HG03196 (cell line): ENCODE data around the gene SLC22A15.
A peak's percentile ranks its signal among the peaks of the same experiment; 100 is the strongest.
"Not testable (repeated sequence)": the region's sequence is repeated elsewhere in the genome, so short reads cannot be mapped to it uniquely, and the experiment has no call there.

Experiments
- ATAC-seq: cut with Tn5 transposase; IDR thresholded peaks from one replicate; pipeline ENCODE4 v1.9.1; 2021; ENCODE audit not compliant: unreplicated experiment

SLC22A15 gene

DNA sequence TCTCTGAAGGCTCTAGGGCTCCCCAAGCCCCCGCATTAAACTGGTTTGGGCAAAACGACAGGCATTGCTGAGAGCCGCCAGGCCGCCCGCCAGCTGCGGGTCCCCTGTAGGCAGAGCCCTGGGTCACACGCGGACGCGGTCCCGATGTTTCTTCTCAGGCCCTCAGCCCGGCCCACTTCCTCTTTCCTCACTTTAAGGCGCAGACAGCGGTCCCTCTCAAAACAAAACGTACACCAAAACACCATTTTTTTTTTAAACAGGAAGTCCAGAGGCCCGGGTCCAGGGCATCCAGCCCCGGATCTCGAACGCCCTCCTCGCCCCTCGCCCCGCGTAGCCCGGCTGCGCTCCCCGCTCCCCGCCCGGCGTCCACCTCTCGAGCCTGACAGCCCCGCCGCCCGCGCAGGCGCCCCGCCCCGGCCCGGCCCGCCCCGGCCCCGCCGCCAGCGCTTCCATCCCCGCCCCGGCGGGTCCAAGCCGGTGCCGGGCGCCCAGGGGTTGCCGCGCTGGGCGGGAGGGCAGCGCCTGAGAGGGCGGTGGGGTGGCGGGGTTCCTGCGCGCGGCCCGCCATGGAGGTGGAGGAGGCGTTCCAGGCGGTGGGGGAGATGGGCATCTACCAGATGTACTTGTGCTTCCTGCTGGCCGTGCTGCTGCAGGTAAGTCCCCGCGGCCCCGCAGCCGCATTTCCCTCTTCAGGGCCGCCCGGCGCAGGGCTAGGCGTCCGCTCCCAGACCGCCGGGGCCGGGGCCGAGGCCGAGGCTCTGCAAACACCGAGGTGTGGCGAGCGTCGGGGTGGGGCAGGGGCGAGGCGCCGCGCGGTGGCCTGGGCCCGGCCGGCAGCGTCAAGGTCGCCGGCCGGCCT lies at the start of gene SLC22A15:
TSS of gene SLC22A15 (plus strand) at position 452 of the 859 bp plus-strand sequence. CDS start at position 567, 115 bp downstream.
- peak; percentile 73 for ATAC-seq

DNA sequence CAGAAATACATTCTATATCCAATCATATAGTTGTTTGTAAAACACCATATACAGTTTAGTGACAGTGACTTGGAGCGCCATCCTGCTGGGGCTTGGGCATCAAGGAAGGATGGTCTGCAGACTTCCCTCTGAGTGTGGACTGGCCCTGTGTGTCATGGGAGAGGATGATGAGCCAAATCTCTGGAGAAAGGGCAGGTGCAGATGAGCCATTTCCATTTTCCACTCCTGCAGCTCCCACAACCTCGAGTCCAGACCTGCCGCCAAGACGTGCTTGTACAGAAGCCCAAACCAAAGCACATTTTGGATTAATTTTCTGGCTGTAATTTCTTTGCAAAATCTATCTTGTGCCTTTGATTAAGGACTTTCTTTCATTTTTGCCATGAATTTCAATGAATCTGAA lies 48.3 kb upstream of the SLC22A15 start:
- no peak for ATAC-seq

DNA sequence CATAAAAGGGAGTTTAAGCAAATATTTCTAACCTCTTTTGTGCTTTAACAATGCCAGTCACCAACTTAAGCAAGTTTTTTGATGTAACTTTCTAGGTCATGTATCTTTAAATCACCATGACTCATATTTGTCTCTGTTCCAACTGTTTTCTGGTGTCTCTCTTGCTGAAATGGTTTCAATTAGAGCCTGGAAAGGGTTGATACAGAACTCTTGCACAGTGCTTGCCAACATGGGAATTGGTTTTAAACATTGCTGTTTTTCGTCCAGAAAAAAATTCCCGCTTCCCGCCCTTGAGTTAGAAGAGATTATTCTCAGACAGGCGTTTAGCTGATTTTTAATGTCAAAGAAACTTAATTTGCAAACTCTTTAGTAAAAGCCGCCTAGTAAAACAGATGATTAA lies 46.4 kb upstream of the SLC22A15 start:
- ATAC-seq, result no peak

DNA sequence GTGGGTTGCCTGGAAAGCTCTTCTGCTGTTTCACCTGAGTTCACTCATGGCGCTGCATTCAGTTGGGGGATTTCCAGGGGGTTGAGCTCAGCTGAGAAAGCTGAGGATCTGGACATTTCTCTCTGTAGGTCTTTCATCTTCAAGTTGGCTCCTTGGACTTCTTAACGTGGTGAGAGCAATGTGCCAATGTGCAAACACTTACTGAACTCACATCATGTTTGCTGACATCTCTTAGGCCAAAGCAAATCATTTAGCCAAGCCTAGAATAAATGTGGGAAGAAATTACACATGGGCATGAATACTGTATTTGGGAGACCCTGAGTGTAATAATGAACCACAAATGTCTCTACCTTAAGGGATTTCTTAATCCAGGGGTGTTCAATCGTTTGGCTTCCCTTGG lies 42.7 kb upstream of the SLC22A15 start:
- ATAC-seq, result no peak

DNA sequence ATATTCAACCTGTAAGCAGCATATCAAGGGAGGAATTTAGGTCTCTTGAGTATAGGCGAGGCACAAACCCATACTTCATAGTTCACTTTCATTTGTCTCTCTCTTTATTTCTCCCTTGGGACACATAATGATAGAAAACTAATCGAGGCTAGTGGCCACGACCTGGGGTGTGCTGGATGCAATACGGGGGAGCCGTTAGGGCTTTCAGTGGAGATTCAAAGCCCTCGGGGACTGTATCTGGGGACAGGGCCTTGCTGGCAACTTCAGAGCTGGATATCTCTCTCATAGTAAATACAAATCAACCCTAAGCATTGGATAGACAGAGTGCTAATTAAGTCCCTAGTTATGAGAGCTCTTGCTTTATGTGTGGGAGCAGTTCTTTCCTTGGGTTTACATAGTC lies 36.9 kb upstream of the SLC22A15 start:
- ATAC-seq, result no peak

DNA sequence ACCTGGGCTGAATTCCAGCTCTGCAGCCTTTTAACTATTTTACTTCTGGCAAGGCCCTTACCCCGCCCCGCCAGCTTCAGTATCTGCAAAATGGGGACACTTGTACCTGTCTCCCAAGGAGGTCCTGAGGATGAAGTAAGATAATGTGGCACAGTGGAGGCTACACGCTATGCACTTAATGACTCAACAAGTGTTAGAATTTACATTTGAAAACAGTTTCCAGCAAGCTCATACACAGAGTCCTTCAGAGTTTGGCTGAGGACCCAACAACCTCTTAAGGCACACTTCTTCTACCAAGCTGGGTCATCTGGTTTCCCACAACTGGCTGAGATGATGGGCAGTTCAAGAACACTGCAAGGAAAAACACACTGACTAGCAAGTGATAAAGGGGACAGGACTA lies 30.2 kb upstream of the SLC22A15 start:
- ATAC-seq, result no peak

DNA sequence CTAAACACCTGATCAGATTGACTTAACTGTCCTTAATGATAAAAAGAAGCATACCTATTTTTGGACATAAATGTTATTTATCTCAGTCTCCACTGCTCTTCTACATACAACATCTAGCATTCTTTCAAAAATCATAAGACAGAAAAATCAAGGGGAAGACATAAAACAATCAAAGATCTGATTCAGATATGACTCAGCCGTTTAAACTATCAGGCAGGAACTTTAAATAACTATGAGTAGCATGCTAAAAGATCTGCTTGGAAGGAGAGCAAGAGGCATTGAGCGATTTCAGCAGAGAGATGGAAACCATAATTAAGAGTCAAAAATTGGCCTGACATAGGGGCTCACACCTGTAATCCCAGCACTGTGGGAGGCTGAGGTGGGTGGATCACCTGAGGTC lies 27.2 kb upstream of the SLC22A15 start:
- no peak for ATAC-seq

DNA sequence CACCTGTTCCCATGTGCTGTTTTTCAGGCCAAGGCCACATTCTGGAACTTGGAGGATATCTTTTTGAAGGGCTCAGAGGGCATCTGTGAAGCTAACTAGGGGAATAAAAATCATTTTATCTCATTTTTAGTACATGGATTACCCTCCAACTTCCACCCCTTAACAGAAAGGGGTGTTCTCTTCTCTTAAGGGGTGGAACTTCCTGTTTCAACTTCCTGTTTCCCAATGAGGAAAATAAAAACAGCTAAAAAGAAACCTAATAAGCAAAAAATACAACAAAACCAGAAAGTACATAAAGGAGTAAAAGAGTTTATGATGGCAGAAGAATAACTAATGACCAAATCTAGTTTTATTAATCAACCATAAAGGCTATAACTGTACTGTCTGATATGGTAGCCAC lies 24.8 kb upstream of the SLC22A15 start:
- ATAC-seq, result no peak

DNA sequence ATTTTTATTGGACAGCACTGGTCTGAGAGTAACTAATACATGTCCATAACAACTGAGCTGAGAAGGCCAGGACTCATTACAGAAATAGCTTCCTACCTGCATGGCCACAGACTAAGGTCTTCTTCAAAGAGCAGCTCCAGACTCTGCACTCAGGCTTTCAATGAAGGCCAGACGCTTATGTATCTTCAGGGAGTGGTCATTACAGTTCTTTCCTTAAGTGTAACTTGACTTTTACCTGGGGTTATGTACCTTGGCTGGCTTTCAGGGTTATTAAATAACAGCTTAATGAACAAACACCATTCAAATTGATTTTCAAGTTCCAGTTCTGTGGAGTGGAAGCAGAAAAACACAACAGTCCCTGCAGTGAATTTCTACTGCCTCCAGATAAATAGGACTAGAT lies 23.8 kb upstream of the SLC22A15 start:
- ATAC-seq, result no peak

DNA sequence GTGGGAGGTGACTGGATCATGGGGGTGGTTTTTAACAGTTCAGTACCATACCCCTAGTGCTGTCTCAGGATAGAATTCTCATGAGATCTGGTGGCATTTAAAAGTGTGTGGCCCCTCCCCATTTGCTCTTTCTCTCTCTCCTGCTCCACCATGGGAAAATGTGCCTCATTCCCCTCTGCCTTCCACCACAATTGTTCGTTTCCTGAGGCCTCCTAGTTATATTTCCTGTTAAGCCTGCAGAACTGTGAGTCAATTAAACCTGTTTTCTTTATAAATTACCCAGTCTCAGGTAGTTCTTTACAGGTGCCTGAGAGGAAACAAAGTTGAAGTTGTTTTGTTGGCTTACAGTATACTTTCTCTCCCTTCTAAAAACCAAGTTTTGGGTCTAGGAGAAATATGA lies 23.1 kb upstream of the SLC22A15 start:
- no peak for ATAC-seq

DNA sequence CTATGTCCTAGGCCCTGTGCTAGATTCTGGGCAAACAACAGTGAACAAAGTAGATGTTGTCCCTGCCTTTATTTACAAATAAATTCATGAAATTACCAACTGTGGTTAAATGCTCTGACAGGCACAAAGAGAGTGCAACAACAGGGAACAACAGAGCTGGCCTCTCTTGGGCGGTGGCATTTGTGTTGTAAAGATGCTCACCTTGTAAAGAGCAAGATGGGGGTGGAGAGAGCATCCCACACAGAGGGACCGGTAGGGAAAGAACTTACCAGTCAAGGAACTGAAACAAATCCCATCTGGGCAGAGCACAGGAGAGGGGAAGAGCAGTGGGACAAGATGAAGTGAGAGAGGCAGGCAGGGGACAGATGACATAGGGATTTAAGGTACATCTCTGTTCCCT lies 21.6 kb upstream of the SLC22A15 start:
- ATAC-seq, result no peak

DNA sequence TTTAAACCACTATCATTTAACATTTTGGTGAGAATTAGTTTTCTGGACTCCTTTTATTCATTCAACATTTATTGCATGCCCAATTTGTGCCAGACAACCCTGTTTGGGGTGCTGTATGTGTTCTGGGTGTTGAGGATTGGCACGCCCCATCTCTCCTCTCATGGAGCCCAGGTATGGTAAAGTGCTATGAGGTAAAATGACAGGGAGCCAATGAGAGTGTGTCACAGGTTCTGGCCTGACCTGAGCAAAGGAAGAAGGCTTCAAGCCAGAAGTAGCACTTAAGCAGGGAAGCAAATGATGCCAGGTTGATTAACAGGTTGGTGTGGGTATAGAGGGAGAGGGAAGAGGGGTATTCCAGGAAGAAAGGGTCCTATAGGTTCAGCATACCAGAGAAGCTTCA lies 21.1 kb upstream of the SLC22A15 start:
- no peak for ATAC-seq

DNA sequence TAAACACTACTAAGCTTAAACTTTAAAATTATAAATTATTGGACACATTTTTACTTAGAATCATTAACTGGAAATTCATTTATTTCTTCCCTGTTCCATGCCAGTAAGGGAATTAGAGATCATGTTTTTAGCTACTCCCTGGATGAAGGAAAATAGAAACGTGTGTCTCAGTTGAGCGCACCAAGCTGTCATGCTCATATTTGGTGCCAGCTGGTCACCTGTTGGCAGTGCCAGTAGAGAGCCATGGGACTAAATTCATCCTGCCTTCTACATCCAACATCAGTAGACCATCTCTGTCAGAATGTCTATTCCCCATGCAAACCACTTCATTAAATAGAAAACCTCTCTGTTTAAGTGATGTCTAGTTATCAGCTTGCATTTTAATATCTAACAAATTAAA lies 17.4 kb upstream of the SLC22A15 start:
- ATAC-seq, result no peak

DNA sequence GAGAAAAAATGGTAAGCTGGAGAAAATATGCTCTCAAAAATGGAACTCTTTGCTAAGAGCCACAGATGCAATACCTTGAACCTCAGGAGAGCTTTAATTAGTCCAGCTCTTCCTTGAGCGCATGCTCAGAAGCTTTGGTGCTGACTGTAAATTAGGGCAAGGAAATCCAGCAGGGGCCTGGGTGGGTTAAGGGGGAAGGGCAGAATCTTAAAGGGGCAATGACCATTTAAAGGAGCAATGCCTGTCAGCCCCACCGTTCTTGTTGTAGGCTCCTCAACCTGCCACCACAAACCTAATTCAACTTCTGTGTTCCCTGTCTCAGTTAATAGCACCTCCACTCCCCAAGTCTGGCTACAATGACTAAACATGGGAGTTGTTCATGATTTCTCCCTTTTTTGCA lies 6.8 kb upstream of the SLC22A15 start:
- ATAC-seq, result no peak

DNA sequence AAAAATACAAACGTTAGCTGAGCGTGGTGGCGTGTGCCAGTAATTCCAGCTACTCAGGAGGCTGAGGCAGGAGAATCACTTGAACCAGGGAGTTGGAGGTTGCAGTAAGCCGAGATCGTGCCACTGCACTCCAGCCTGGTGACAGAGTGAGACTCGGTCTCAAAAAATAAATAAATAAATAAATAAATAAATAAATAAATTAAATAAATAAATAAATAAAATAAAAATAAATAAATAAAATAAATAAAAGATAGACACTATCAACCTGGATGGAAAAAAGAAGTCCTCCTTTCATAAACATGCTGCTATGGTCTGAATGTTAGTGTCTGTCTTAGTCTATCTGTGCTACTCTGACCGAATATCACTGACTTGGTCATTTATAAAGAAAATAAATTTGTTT lies 4.5 kb upstream of the SLC22A15 start:
- ATAC-seq, result not testable (repeated sequence)

DNA sequence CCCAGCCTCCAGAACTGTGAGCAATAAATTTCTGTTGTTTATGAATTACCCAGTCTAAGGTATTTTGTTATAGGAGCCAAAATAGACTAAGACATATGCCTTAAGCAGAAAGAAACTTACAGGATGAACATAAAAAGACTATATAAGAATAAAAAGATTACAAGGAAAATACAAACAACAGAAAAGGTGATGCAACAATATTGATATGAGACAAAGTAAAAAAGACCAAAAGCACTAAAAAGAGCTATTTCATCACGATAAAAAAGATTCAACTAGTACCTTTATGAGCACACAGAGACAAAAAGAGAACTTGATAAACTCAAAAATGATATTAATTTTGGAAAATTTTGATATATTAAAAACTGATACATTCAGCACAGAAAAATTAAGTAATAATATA lies 3.2 kb upstream of the SLC22A15 start:
- no peak for ATAC-seq

DNA sequence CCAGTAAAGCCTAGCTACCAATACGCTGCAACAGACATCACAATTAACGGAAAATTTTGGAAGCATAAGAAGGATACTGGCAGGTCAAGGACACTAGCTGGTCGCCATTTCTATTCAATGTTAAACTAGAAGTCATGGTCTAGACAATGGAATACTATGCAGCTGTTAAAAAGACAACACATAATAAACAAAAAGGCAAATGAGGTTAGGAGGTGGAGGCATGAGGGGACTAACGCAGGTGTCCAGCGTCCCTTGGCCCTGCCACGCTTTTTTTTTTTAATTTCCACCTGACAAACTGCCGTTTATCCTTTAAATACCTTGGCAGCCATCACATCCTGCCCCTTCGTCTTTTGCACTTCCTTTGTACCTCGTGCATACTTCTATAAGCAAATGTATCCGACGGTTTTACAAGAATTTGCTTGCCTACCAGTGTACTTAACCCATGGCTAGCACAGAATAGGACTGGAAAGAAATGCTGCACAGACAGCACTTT lies 698 bp upstream of the SLC22A15 start:
- no peak for ATAC-seq

DNA sequence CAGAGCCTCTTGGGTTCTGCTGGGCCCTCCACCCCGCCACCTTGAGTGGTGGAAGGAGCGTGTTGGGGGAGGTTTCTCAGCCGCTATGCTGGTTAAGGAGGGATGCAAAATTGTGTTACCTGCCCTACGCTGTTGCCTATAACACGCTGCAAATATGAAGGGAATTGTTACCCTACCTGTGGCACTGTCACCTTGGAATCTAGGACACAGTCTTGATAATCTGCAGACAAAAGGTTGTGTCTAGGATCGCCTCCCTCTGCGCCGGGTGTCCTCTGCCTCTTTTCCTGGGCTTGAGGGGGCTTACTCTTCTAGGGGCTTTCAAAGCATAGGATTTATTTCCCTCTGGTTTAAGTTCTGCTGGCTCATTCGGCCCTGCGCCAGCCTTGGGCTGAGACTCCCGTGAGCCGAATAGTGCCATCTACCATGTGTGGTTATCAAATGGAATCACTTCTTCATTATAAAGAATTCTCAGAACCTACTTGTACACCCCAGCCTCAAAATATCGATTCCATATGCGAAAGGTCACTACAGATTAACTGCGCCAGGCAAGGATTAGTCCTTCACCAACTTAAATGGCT lies 697 bp downstream of the SLC22A15 start:
- ATAC-seq, result no peak

DNA sequence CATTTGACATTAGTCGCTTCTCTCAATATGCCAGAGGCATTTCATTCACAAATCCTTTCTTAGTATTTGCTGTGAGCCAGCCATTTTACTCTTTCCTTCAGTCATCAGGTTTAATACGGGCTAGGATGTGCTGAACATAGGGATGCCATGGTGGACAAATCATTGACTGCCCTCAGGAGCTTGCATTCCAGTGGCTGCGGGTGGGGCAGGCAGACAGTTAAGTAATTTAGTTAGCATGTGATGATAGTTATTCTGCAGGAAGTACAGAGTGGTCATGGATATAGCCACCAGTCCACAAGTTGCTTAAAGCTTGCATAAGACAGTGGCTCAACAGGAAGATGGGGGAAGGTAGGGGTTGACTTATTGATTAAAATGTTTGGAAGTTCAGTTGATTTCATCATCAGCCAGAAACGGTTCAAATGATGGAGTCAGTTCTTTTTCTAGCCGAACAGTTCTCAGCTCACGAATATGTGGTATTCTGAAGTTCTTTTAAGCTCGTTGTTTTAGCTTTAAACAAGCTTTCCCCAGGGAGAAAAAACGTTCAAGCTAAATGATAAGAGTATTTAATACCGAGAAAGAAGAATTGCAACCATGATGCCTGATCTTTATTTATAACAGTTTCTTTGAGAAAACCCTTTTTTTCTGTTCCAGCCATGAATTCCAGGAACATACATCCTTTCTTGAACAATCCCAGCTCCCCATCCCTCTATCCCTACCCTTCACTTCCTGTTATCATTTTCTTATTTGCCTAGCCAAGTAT lies 1.4 kb downstream of the SLC22A15 start:
- no peak for ATAC-seq

DNA sequence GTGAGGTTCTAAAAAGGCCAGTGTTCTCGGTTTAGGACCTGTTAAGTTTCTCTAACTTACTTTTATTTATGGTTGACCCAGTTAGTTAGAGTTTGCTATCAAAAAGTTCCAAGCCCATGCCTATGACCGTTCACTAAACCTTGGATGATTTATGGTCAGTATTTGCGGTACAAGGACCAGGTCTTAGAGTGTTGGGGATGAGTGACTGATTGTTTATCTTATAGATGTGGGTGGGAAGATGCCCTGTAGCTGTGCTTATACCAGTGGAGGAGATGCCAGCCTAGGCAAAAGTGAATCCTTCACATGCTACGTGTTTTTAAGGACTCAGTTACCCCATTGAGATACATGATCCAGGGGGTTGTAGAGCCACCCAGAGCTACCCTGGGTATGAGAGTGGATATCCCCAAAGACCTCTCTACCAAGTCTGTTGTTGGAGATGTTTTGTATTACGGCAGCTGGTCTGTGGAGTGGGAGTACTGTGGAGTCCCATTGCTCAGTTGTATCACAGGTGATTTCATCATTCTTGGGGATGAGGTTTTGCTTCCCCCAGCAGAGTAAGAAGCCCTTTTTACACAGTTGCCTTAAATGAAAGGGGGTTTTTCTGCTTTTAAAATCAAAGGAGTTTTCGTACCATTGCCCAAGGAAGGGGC lies 2.1 kb downstream of the SLC22A15 start:
- ATAC-seq, result no peak

DNA sequence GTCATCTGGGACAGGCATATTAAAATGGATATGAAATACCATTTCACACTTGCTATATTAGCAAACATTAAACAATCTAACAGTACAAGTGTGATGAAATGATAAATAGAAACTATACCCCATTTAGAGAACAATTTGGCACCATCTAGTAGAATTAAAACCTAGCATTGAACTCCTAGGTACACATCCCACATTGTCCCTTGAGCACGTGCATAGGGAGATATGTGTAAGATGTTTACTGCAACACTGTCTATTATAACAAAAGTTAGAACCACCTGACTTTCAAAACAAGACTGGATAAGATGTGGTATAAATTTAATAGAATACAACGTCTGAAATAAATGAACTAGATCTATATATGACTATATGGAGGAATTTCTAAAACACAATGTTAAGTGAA lies 3.8 kb downstream of the SLC22A15 start:
- ATAC-seq, result no peak
